ENCODE data around the gene ZMYND10.

The ZMYND10 gene

GRCh38 chr3:50347187-50347813, 1.8 kb upstream of the ZMYND10 start:
- DNase-seq (ENCODE audit: low read depth in 2 of 2) = peak; percentile 53 to 56

- no peak for DNase-seq (ENCODE audit: low read depth in 2 of 2)
These were observed 524 bp downstream of the ZMYND10 start for GRCh38 chr3:50345008-50345407.

- DNase-seq (ENCODE audit: low read depth in 2 of 2) = no peak
These were observed 2.5 kb downstream of the ZMYND10 start for GRCh38 chr3:50342813-50343633.

GRCh38 chr3:50341996-50342650, 3.4 kb downstream of the ZMYND10 start:
- no peak for DNase-seq (ENCODE audit: low read depth in 2 of 2)

GRCh38 chr3:50341537-50341936, 4.0 kb downstream of the ZMYND10 start:
- no peak for DNase-seq (ENCODE audit: low read depth in 2 of 2)

GRCh38 chr3:50340448-50341329, 4.8 kb downstream of the ZMYND10 start, which contains the start of gene RASSF1:
Gene RASSF1 (minus strand): TSS chr3:50340836. CDS start chr3:50340805, 31 bp downstream.
- DNase-seq (ENCODE audit: low read depth in 2 of 2) = peak; percentile 66 to 77

- no peak for DNase-seq (ENCODE audit: low read depth in 2 of 2)
These were observed 5.4 kb downstream of the ZMYND10 start for GRCh38 chr3:50340147-50340447.

GRCh38 chr3:50339485-50340146, 5.9 kb downstream of the ZMYND10 start:
- DNase-seq (ENCODE audit: low read depth in 2 of 2) = no peak

- no peak for DNase-seq (ENCODE audit: low read depth in 2 of 2)
These were observed 6.6 kb downstream of the ZMYND10 start for GRCh38 chr3:50338965-50339364.

GRCh38 chr3:50337175-50337861, 8.2 kb downstream of the ZMYND10 start:
- DNase-seq (ENCODE audit: low read depth in 2 of 2) = peak; percentile 96

- no peak for DNase-seq (ENCODE audit: low read depth in 2 of 2)
These were observed 8.9 kb downstream of the ZMYND10 start for GRCh38 chr3:50336452-50337174.

GRCh38 chr3:50334339-50335075, 11.0 kb downstream of the ZMYND10 start:
- DNase-seq (ENCODE audit: low read depth in 2 of 2) = no peak

- DNase-seq (ENCODE audit: low read depth in 2 of 2) = no peak
These were observed 11.7 kb downstream of the ZMYND10 start for GRCh38 chr3:50333744-50334328.

GRCh38 chr3:50331364-50331907, 14.1 kb downstream of the ZMYND10 start:
- no peak for DNase-seq (ENCODE audit: low read depth in 2 of 2)

GRCh38 chr3:50330330-50330729, 15.2 kb downstream of the ZMYND10 start:
- DNase-seq (ENCODE audit: low read depth in 2 of 2) = no peak

- DNase-seq (ENCODE audit: low read depth in 2 of 2) = peak; percentile 91 to 96
These were observed 17.4 kb downstream of the ZMYND10 start, which contains the start of gene TUSC2 for GRCh38 chr3:50327943-50328691. Gene TUSC2 (minus strand): TSS chr3:50328223. CDS start chr3:50328099, 124 bp downstream.

- DNase-seq (ENCODE audit: low read depth in 2 of 2) = no peak
These were observed 18.4 kb downstream of the ZMYND10 start for GRCh38 chr3:50327129-50327528.

- DNase-seq (ENCODE audit: low read depth in 2 of 2) = no peak
These were observed 19.4 kb downstream of the ZMYND10 start for GRCh38 chr3:50326182-50326541.
